LNCAP (cell line): ENCODE results near the gene ATM.

ENCODE experiments used
- CTCF ChIP-seq: fragments of 450-650 bp; IDR thresholded peaks from 2 replicates; pipeline ENCODE4 v1.5.1; 2017; ENCODE audit warnings: mild to moderate bottlenecking

The ATM gene

GRCh38 chr11:108253176-108253575 is 30.3 kb downstream of the ATM start:
- TF ChIP-seq CTCF = no peak

GRCh38 chr11:108269583-108269982 is 46.7 kb downstream of the ATM start:
- TF ChIP-seq CTCF = no peak

GRCh38 chr11:108278546-108278945 is 55.7 kb downstream of the ATM start:
- no peak for TF ChIP-seq CTCF

GRCh38 chr11:108278954-108279353 is 56.1 kb downstream of the ATM start:
- TF ChIP-seq CTCF = no peak

- no peak for TF ChIP-seq CTCF
Observed at GRCh38 chr11:108286370-108286769, 63.5 kb downstream of the ATM start.

- no peak for TF ChIP-seq CTCF
Observed at GRCh38 chr11:108286956-108287355, 64.1 kb downstream of the ATM start.

GRCh38 chr11:108289699-108290098 is 66.8 kb downstream of the ATM start:
- no peak for TF ChIP-seq CTCF

GRCh38 chr11:108293229-108293628 is 70.4 kb downstream of the ATM start:
- no peak for TF ChIP-seq CTCF
